Activated T-cell treated with anti-CD3 and anti-CD28 coated beads, Interleukin-2, amount 50 U/mL, for 4 hours (primary cell): Measurements from ENCODE around the gene MAOB. TPM values are rescaled to one million over a fixed set of nuclear protein-coding genes. Genes with fewer than 3 reads are reported as not detected.

Source experiments
- ATAC-seq, 2 donors: fragments of 200-7000 bp; cut with Tn5 transposase; one replicate each; pipeline ENCODE4 v1.10.0; 2021
- DNase-seq: peaks from one replicate; pipeline ENCODE4 v3.0.0-alpha.2; 2020
- H3K27me3 Mint-ChIP-seq: one replicate; pipeline ENCODE4 v1.8.0; 2021; ENCODE audit warnings: low read depth, mixed read lengths
- H3K36me3 Mint-ChIP-seq: one replicate; pipeline ENCODE4 v1.8.0; 2022; ENCODE audit warnings: mixed read lengths; ENCODE audit not compliant: insufficient read depth
- H3K4me1 Mint-ChIP-seq: one replicate; pipeline ENCODE4 v1.8.0; 2021; ENCODE audit warnings: low read depth, mixed read lengths
- H3K4me3 Mint-ChIP-seq: one replicate; pipeline ENCODE4 v1.8.0; 2021; ENCODE audit warnings: mild to moderate bottlenecking, moderate library complexity, mixed read lengths
- H3K9me3 Mint-ChIP-seq: one replicate; pipeline ENCODE4 v1.8.0; 2021; ENCODE audit warnings: mixed read lengths
- total RNA-seq, 3 donors: library from RNA; stranded (reverse); gene quantifications; one replicate each; pipeline ENCODE4 v1.2.1, GENCODE V29; 2021

MAOB gene
- total RNA-seq, 3 donors from 2014 or later: 0.11 to 0.13 TPM; not detected in 1

GRCh38 chrX:43753637-43754036 lies 128.6 kb downstream of the MAOB start:
- Mint-ChIP-seq H3K9me3 (no peaks in the 10 kb centered on the region), H3K4me3 (no peak overlapping the region), H3K27me3 (no peaks in the 10 kb centered on the region), H3K4me1 (no peaks in the 10 kb centered on the region), H3K36me3 (no peaks in the 10 kb centered on the region)
- DNase-seq (no peak), ATAC-seq (no peak)

- Mint-ChIP-seq H3K27me3 (no peaks in the 10 kb centered on the region), H3K9me3 (no peaks in the 10 kb centered on the region), H3K36me3 (no peaks in the 10 kb centered on the region), H3K4me1 (no peaks in the 10 kb centered on the region), H3K4me3 (no peak overlapping the region)
- DNase-seq (peak; percentile 21), ATAC-seq (peak; percentile 76 to 79)
These were observed 132.0 kb downstream of the MAOB start for GRCh38 chrX:43750248-43750676.

GRCh38 chrX:43747476-43747875 lies 134.8 kb downstream of the MAOB start:
- no peaks in the 10 kb centered on the region for H3K36me3 Mint-ChIP-seq
- no peak for ATAC-seq

GRCh38 chrX:43745938-43746721 lies 136.1 kb downstream of the MAOB start:
- ATAC-seq (no peak), DNase-seq (no peak)
- no peaks in the 10 kb centered on the region for H3K9me3 Mint-ChIP-seq
- H3K27me3 Mint-ChIP-seq: no peaks in the 10 kb centered on the region
- no peak overlapping the region for H3K4me3 Mint-ChIP-seq
- H3K36me3 Mint-ChIP-seq: no peaks in the 10 kb centered on the region
- no peaks in the 10 kb centered on the region for H3K4me1 Mint-ChIP-seq

More at GRCh38 chrX:43747476-43747875, 134.8 kb downstream of the MAOB start:
- Mint-ChIP-seq H3K4me3 (no peak overlapping the region), H3K9me3 (no peaks in the 10 kb centered on the region), H3K4me1 (no peaks in the 10 kb centered on the region), H3K27me3 (no peaks in the 10 kb centered on the region)
- DNase-seq: no peak

- DNase-seq (no peak), ATAC-seq (no peak)
- Mint-ChIP-seq H3K36me3 (no peaks in the 10 kb centered on the region), H3K27me3 (no peaks in the 10 kb centered on the region), H3K9me3 (no peaks in the 10 kb centered on the region), H3K4me1 (no peaks in the 10 kb centered on the region), H3K4me3 (no peak overlapping the region)
These were observed 138.0 kb downstream of the MAOB start for GRCh38 chrX:43744284-43744683.

- no peak overlapping the region for H3K4me3 Mint-ChIP-seq
- H3K4me1 Mint-ChIP-seq: no peaks in the 10 kb centered on the region
These were observed 139.0 kb downstream of the MAOB start for GRCh38 chrX:43743100-43743822.

GRCh38 chrX:43741843-43742573 lies 140.2 kb downstream of the MAOB start:
- ATAC-seq: no peak
- no peaks in the 10 kb centered on the region for H3K27me3 Mint-ChIP-seq
- no peaks in the 10 kb centered on the region for H3K9me3 Mint-ChIP-seq
- H3K36me3 Mint-ChIP-seq: no peaks in the 10 kb centered on the region
- H3K4me1 Mint-ChIP-seq: no peaks in the 10 kb centered on the region
- DNase-seq: no peak
- H3K4me3 Mint-ChIP-seq: no peak overlapping the region

More at GRCh38 chrX:43743100-43743822, 139.0 kb downstream of the MAOB start:
- DNase-seq (no peak), ATAC-seq (no peak)
- no peaks in the 10 kb centered on the region for H3K36me3 Mint-ChIP-seq
- H3K27me3 Mint-ChIP-seq: no peaks in the 10 kb centered on the region
- no peaks in the 10 kb centered on the region for H3K9me3 Mint-ChIP-seq

GRCh38 chrX:43735957-43736356 lies 146.3 kb downstream of the MAOB start:
- Mint-ChIP-seq H3K36me3 (no peaks in the 10 kb centered on the region), H3K4me3 (no peak overlapping the region), H3K4me1 (no peaks in the 10 kb centered on the region), H3K9me3 (no peaks in the 10 kb centered on the region), H3K27me3 (no peaks in the 10 kb centered on the region)
- ATAC-seq: no peak
- DNase-seq: no peak

GRCh38 chrX:43735534-43735933 lies 146.7 kb downstream of the MAOB start:
- H3K9me3 Mint-ChIP-seq: no peaks in the 10 kb centered on the region
- no peaks in the 10 kb centered on the region for H3K36me3 Mint-ChIP-seq
- H3K27me3 Mint-ChIP-seq: no peaks in the 10 kb centered on the region
- ATAC-seq (no peak), DNase-seq (no peak)
- H3K4me1 Mint-ChIP-seq: no peaks in the 10 kb centered on the region
- no peak overlapping the region for H3K4me3 Mint-ChIP-seq

- Mint-ChIP-seq H3K9me3 (no peaks in the 10 kb centered on the region), H3K27me3 (no peaks in the 10 kb centered on the region), H3K4me1 (no peaks in the 10 kb centered on the region), H3K36me3 (no peaks in the 10 kb centered on the region), H3K4me3 (no peak overlapping the region)
- DNase-seq (no peak), ATAC-seq (no peak)
These were observed 147.8 kb downstream of the MAOB start for GRCh38 chrX:43734444-43734843.

- H3K4me1 Mint-ChIP-seq: no peaks in the 10 kb centered on the region
- no peaks in the 10 kb centered on the region for H3K27me3 Mint-ChIP-seq
- DNase-seq: no peak
- no peak for ATAC-seq
- no peaks in the 10 kb centered on the region for H3K9me3 Mint-ChIP-seq
- H3K36me3 Mint-ChIP-seq: no peaks in the 10 kb centered on the region
- no peak overlapping the region for H3K4me3 Mint-ChIP-seq
These were observed 148.6 kb downstream of the MAOB start for GRCh38 chrX:43733699-43734098.

GRCh38 chrX:43731086-43731485 lies 151.2 kb downstream of the MAOB start:
- Mint-ChIP-seq H3K36me3 (no peaks in the 10 kb centered on the region), H3K4me3 (no peak overlapping the region), H3K27me3 (no peaks in the 10 kb centered on the region), H3K9me3 (no peaks in the 10 kb centered on the region), H3K4me1 (no peaks in the 10 kb centered on the region)
- ATAC-seq: no peak
- DNase-seq: no peak

- no peaks in the 10 kb centered on the region for H3K27me3 Mint-ChIP-seq
- no peak for DNase-seq
- no peaks in the 10 kb centered on the region for H3K36me3 Mint-ChIP-seq
- H3K4me1 Mint-ChIP-seq: no peaks in the 10 kb centered on the region
- H3K4me3 Mint-ChIP-seq: no peak overlapping the region
- H3K9me3 Mint-ChIP-seq: no peaks in the 10 kb centered on the region
- ATAC-seq: no peak
These were observed 153.3 kb downstream of the MAOB start for GRCh38 chrX:43728966-43729365.

GRCh38 chrX:43728002-43728401 lies 154.2 kb downstream of the MAOB start:
- H3K4me1 Mint-ChIP-seq: no peaks in the 10 kb centered on the region
- H3K9me3 Mint-ChIP-seq: peaks cover 3% of the 10 kb centered on the region
- H3K36me3 Mint-ChIP-seq: no peaks in the 10 kb centered on the region
- no peaks in the 10 kb centered on the region for H3K27me3 Mint-ChIP-seq
- DNase-seq (no peak), ATAC-seq (no peak)
- H3K4me3 Mint-ChIP-seq: no peak overlapping the region
